PC-9 (cell line): ENCODE data around the gene CTSE.

ENCODE experiments used
- EZH2 ChIP-seq: fragments of 200-600 bp; sonication (generic); IDR thresholded peaks from 2 replicates; pipeline ENCODE4 v1.8.0; 2017; ENCODE audit warnings: antibody characterized with exemption, low read depth
- TF ChIP-seq, protein P1 (sequence below): fragments of 200-600 bp; sonication (generic); conservative IDR thresholded peaks from 2 replicates; pipeline ENCODE4 v1.6.1; 2017; ENCODE audit warnings: mixed run types, antibody characterized with exemption, mild to moderate bottlenecking, moderate library complexity

DNA sequence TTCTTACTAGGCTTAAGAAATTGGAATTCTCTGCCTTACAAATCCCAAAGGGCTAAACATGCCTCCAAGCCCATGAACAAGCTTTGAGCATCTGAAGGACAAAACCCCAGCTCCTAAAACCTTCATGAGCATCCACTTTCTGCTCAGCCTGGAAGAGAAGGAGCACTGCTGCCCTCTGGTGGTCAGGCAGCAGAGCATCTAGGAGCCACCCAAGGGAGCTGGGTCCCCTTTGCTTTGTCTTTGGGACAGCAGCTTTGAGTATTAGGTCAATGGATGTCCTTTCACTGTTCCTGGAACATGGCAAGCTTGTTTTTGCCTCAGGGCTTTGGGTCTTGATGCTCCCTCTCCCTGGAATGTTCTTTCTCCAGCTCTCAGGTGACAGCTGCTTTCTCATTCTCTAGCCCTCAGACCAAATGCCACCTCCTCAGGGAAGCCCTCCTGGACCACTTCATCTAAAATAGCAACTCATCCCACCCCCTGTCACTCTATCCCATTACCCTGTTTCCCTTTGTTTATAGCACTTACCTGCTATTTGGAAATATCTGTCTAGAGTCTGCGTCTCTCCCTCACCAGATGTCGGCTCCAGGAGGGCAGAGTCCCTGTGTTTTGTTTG, 46.2 kb downstream of the CTSE start:
- TF ChIP-seq, protein P1, sequence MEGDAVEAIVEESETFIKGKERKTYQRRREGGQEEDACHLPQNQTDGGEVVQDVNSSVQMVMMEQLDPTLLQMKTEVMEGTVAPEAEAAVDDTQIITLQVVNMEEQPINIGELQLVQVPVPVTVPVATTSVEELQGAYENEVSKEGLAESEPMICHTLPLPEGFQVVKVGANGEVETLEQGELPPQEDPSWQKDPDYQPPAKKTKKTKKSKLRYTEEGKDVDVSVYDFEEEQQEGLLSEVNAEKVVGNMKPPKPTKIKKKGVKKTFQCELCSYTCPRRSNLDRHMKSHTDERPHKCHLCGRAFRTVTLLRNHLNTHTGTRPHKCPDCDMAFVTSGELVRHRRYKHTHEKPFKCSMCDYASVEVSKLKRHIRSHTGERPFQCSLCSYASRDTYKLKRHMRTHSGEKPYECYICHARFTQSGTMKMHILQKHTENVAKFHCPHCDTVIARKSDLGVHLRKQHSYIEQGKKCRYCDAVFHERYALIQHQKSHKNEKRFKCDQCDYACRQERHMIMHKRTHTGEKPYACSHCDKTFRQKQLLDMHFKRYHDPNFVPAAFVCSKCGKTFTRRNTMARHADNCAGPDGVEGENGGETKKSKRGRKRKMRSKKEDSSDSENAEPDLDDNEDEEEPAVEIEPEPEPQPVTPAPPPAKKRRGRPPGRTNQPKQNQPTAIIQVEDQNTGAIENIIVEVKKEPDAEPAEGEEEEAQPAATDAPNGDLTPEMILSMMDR, result peak; percentile 98
- TF ChIP-seq EZH2, result no peak
